HepG2 (cell line): Measurements from ENCODE around the gene ITK. TPM values are rescaled to one million over a fixed set of nuclear protein-coding genes. Genes with fewer than 3 reads are reported as not detected.

ENCODE experiments used
- ATAC-seq: fragments of 200-7000 bp; cut with Tn5 transposase; 3 replicates; pipeline ENCODE4 v1.9.1; 2020; ENCODE audit warnings: mild to moderate bottlenecking, moderate library complexity
- BruUV-seq: library from RNA; stranded (reverse); fragments of 400-500 nt; replicated peaks from 2 replicates; lab custom pipeline; 2021; lab: Mats Ljungman, UMichigan
- CTCF ChIA-PET: fragments of 300-600 bp; formaldehyde crosslinking; extraction: SDS; loops from one replicate; lab custom pipeline; 2021; ENCODE audit warnings: low total read pairs, inconsistent platforms, low intra/inter-chr PET ratio; lab: Yijun Ruan, JAX
- POLR2A ChIA-PET: fragments of 350-600 bp; sonication (Branson Sonifier 250); formaldehyde crosslinking; loops from one replicate; lab custom pipeline; 2020; ENCODE audit warnings: antibody characterized with exemption, inconsistent platforms; lab: Yijun Ruan, JAX
- DNase-seq: peaks from one replicate; pipeline ENCODE4 v3.0.0-alpha.2; 2015; ENCODE audit warnings: low spot score
- FAIRE-seq: peaks from 3 replicates; lab custom pipeline; 2011; peaks lifted over from hg19 to GRCh38; lab: Jason Lieb, UNC
- H2AFZ ChIP-seq: one replicate; pipeline ENCODE4 v1.6.1; 2011; ENCODE audit warnings: low read length, inconsistent platforms
- H3K27ac ChIP-seq: fragments of 300-600 bp; 3 replicates; pipeline ENCODE4 v1.8.0; 2011; ENCODE audit warnings: mixed run types, mild to moderate bottlenecking, mixed read lengths, low read length, inconsistent platforms; ENCODE audit not compliant: insufficient read depth; ENCODE audit errors: extremely low read length
- H3K27me3 ChIP-seq, 2 experiments: fragments of 200-600 bp in 1 of 2; 2 replicates in 1 of 2; 3 replicates in 1 of 2; pipeline versions ENCODE4 v1.6.0 to v1.8.0; 2011; ENCODE audit warnings: low read length in 2 of 2, mild to moderate bottlenecking in 2 of 2, moderate library complexity in 2 of 2, inconsistent platforms in 1 of 2; ENCODE audit not compliant: insufficient read depth in 2 of 2, control insufficient read depth in 1 of 2
- H3K36me3 ChIP-seq, 2 experiments: fragments of 200-600 bp in 1 of 2; replicated peaks in 1 of 2; 2 replicates in 1 of 2; 3 replicates in 1 of 2; pipeline versions ENCODE4 v1.5.1 to v1.8.0; 2011; ENCODE audit warnings: low read length in 2 of 2, inconsistent platforms in 1 of 2; ENCODE audit not compliant: insufficient read depth in 2 of 2, control insufficient read depth in 1 of 2
- H3K4me1 ChIP-seq: 2 replicates; pipeline ENCODE4 v1.5.1; 2012; ENCODE audit warnings: low read length, inconsistent platforms; ENCODE audit not compliant: insufficient read depth
- H3K4me2 ChIP-seq: 2 replicates; pipeline ENCODE4 v1.6.0; 2011; ENCODE audit warnings: low read depth, low read length, inconsistent platforms
- H3K4me3 ChIP-seq, 3 experiments: fragments of 200-600 bp in 1 of 3; sonication (generic), shearing (Covaris generic) in 1 of 3; replicated peaks in 1 of 3; 2 replicates each; pipeline ENCODE4 v1.5.1; 2011 to 2016; ENCODE audit warnings: low read length in 3 of 3, inconsistent platforms in 2 of 3, low read depth in 2 of 3, mild to moderate bottlenecking in 2 of 3, control low read depth in 1 of 3, mixed read lengths in 1 of 3; ENCODE audit not compliant: insufficient read depth in 1 of 3
- H3K79me2 ChIP-seq: one replicate; pipeline ENCODE4 v1.6.1; 2011; ENCODE audit warnings: low read length, inconsistent platforms; ENCODE audit not compliant: insufficient read depth
- H3K9ac ChIP-seq: 2 replicates; pipeline ENCODE4 v1.6.0; 2011; ENCODE audit warnings: mild to moderate bottlenecking, low read depth, low read length, inconsistent platforms; ENCODE audit not compliant: insufficient read depth
- H3K9me3 ChIP-seq: 2 replicates; pipeline ENCODE4 v1.5.1; 2012; ENCODE audit warnings: mild to moderate bottlenecking, low read length
- H4K20me1 ChIP-seq: 2 replicates; pipeline ENCODE4 v1.6.0; 2011; ENCODE audit warnings: inconsistent platforms, mild to moderate bottlenecking, low read length, moderate library complexity; ENCODE audit not compliant: insufficient read depth
- ATM ChIP-seq: fragments of 450-650 bp; IDR thresholded peaks from 2 replicates; pipeline ENCODE4 v1.7.1; 2017; ENCODE audit warnings: mild to moderate bottlenecking, borderline replicate concordance
- CEBPG ChIP-seq: IDR thresholded peaks from 2 replicates; pipeline ENCODE4 v1.6.1; 2016
- DMAP1 ChIP-seq: IDR thresholded peaks from 2 replicates; pipeline ENCODE4 v1.6.1; 2016
- EP300 ChIP-seq, 3 experiments: sonication (generic) in 1 of 3; formaldehyde crosslinking in 1 of 3; IDR thresholded peaks; 2 replicates each; pipeline versions ENCODE4 v1.5.1 to v1.6.1; 2011 to 2020; ENCODE audit warnings: low read depth in 2 of 3, low read length in 2 of 3, borderline replicate concordance in 1 of 3, improper control_type of control experiment in 1 of 3, mild to moderate bottlenecking in 1 of 3, missing genetic modification reagents in 1 of 3, moderate library complexity in 1 of 3
- ETV5 ChIP-seq: IDR thresholded peaks from 2 replicates; pipeline ENCODE4 v1.6.1; 2018; ENCODE audit warnings: missing biosample characterization, missing genetic modification reagents, inconsistent platforms, borderline replicate concordance
- GATA4 ChIP-seq: sonication (generic); IDR thresholded peaks from 2 replicates; pipeline ENCODE4 v1.6.1; 2016; ENCODE audit warnings: antibody characterized with exemption, low read depth, borderline replicate concordance
- HOXA3 ChIP-seq: sonication (generic); formaldehyde crosslinking; IDR thresholded peaks from 2 replicates; pipeline ENCODE4 v1.5.0; 2020; ENCODE audit warnings: missing genetic modification reagents
- MXD4 ChIP-seq: IDR thresholded peaks from 2 replicates; pipeline ENCODE4 v1.6.1; 2016; ENCODE audit warnings: mild to moderate bottlenecking, missing biosample characterization, missing genetic modification reagents
- SETDB1 ChIP-seq: sonication (generic); formaldehyde crosslinking; IDR thresholded peaks from 2 replicates; pipeline ENCODE4 v1.5.1; 2020; ENCODE audit warnings: missing genetic modification reagents, mild to moderate bottlenecking, borderline replicate concordance
- ZNF124 ChIP-seq: sonication (generic); formaldehyde crosslinking; IDR thresholded peaks from 2 replicates; pipeline ENCODE4 v1.4.0; 2020; ENCODE audit warnings: missing genetic modification reagents
- ZNF230 ChIP-seq: sonication (generic); formaldehyde crosslinking; IDR thresholded peaks from 2 replicates; pipeline ENCODE4 v1.4.0; 2020; ENCODE audit warnings: mild to moderate bottlenecking, missing genetic modification reagents
- ZNF282 ChIP-seq: fragments of 450-650 bp; IDR thresholded peaks from 2 replicates; pipeline ENCODE4 v1.6.1; 2018; ENCODE audit not compliant: partially characterized antibody
- ZNF629 ChIP-seq: sonication (generic); formaldehyde crosslinking; conservative IDR thresholded peaks from 2 replicates; pipeline ENCODE4 v1.5.0; 2020; ENCODE audit warnings: missing genetic modification reagents
- ZNF83 ChIP-seq: sonication (generic); formaldehyde crosslinking; IDR thresholded peaks from 2 replicates; pipeline ENCODE4 v1.4.0; 2020; ENCODE audit warnings: missing genetic modification reagents, mild to moderate bottlenecking, borderline replicate concordance
- WGBS: methylation state at CpG from one replicate; pipeline ENCODE4 v1.1.6; 2017; ENCODE audit warnings: low lambda C conversion rate; 5-methylcytosine and 5-hydroxymethylcytosine counted together
- in situ Hi-C: cut with HindIII; loops from 2 replicates; pipeline ENCODE4 v1.10.0; 2017; ENCODE audit warnings: low pct_unique_long_range_greater_than_20kb; ENCODE audit not compliant: extremely low pct_ligation_motif_present
- intact Hi-C: fragments of 100-400 bp; cut with micrococcal nuclease; formaldehyde crosslinking; loops from one replicate; pipeline ENCODE4 v1.10.0; 2022; ENCODE audit not compliant: unreplicated experiment
- polyA plus RNA-seq, 8 experiments: library from polyadenylated mRNA; depleted of rRNA in 3 of 8; stranded (reverse) in 7 of 8; unstranded in 1 of 8; fragments of >200 nt; fragmentation: Illumina TruSeq in 4 of 8; extraction: Trizol in 4 of 8; gene quantifications; 2 replicates each; pipeline versions ENCODE4 v1.2.1 to v1.2.3, GENCODE V29; 2011 to 2016; ENCODE audit warnings: low read depth in 4 of 8, missing spikeins in 1 of 8, mixed read lengths in 1 of 8; ENCODE audit not compliant: insufficient read depth in 1 of 8
- total RNA-seq, 5 experiments: library from RNA; depleted of rRNA; stranded (reverse); fragments of >200 nt; fragmentation: Illumina TruSeq; extraction: Trizol; gene quantifications; 2 replicates each; pipeline ENCODE4 v1.2.3, GENCODE V29; 2016; ENCODE audit warnings: low read depth in 1 of 5

The ITK gene
- total and polyA plus RNA-seq, 2 of the 13 experiments (the other 11 are each of a cell fraction or from before 2014, with no cell fraction given): 0.01 TPM; not detected in 1

DNA sequence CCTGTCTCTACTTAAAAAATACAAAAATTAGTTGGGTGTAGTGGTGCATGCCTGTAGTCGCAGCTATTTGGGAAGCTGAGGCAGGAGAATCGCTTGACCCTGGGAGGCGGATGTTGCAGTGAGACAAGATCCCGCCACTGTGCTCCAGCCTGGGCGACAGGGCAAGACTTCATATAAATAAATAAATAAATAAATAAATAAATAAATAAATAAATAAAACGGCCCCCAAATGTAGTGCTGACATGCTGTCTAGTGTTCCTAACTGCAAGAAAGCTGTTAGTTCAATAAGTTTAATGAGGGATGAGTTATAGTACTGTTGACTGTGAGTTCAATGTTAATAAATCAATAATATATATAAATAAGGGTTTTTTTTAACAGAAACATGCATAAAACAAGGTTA lies 77.8 kb downstream of the ITK start:
- Histone ChIP-seq H2AFZ (no peak overlapping the region), H3K4me3 (no peak overlapping the region), H3K36me3 (no peaks in the 10 kb centered on the region), H3K4me1 (peaks cover 4% of the 10 kb centered on the region), H4K20me1 (no peaks in the 10 kb centered on the region), H3K9me3 (no peaks in the 10 kb centered on the region), H3K9ac (no peak overlapping the region), H3K79me2 (no peaks in the 10 kb centered on the region), H3K27ac (no peak overlapping the region), H3K4me2 (no peak overlapping the region), H3K27me3 (no peaks in the 10 kb centered on the region; a peak in 2 of 5 replicates)
- WGBS: 76% methylated on average over 6 of the region's 6 CpGs
- no peak for FAIRE-seq
- no peak for DNase-seq
- ATAC-seq: no peak
- TF ChIP-seq SETDB1 (no peak), CEBPG (CRISPR knock-in tag) (no peak), ZNF83 (CRISPR knock-in tag) (no peak), EP300 (IDR thresholded peaks at IDR 0.05; ENCODE audit: low read depth in 2 of 2, low read length in 2 of 2) (no peak), EP300 (CRISPR knock-in tag; IDR thresholded peaks at IDR 0.05; ENCODE audit: borderline replicate concordance) (no peak), DMAP1 (CRISPR knock-in tag) (no peak), MXD4 (CRISPR knock-in tag) (no peak), HOXA3 (no peak), ZNF124 (no peak), ZNF230 (no peak), ETV5 (no peak), ATM (no peak)
- in situ Hi-C loops: no loop called here
- no TSS peak for BruUV-seq
- intact Hi-C loops: no loop called here
- ChIA-PET POLR2A (no interaction called here), CTCF (no interaction called here)

DNA sequence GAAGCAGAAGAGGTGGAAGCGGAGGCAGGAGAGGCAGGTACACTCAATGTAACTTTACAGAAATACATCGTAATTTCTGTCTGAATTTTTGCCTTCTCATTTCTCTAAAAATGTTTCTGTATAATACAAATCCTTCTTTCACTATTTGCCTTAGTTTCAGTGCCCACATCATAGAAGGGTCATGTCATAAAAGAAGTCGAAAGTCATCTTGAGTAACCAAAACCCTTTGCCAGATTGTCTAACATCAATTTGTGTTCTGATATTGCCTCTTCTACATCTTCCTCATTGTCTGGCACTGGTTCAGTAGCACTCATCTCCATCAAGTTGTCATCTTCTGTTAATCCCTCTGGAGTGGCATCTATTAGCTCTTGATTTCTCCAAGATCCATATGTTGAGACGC lies 79.1 kb downstream of the ITK start:
- FAIRE-seq (no peak), ATAC-seq (no peak), DNase-seq (no peak)
- H3K4me3 ChIP-seq: no peak overlapping the region
- peaks cover 14% of the 10 kb centered on the region for H3K4me1 ChIP-seq
- H3K9me3 ChIP-seq: no peaks in the 10 kb centered on the region
- no peaks in the 10 kb centered on the region for H3K79me2 ChIP-seq
- no peak overlapping the region for H3K4me2 ChIP-seq
- no peak overlapping the region for H3K9ac ChIP-seq
- CTCF ChIA-PET: no interaction called here
- intact Hi-C loops: no loop called here
- no peak overlapping the region for H2AFZ ChIP-seq
- no peak overlapping the region for H3K27ac ChIP-seq
- BruUV-seq: no TSS peak
- POLR2A ChIA-PET: no interaction called here
- peaks cover 0 to 1% of the 10 kb centered on the region in 2 experiments; a peak in 2 of 5 replicates for H3K27me3 ChIP-seq
- H4K20me1 ChIP-seq: no peaks in the 10 kb centered on the region
- H3K36me3 ChIP-seq: no peaks in the 10 kb centered on the region
- TF ChIP-seq ZNF282 (no peak), DMAP1 (CRISPR knock-in tag) (no peak), GATA4 (no peak), ZNF629 (no peak)
- TF ChIP-seq, all 625 proteins: peak for 0
- in situ Hi-C loops: no loop called here
- WGBS: 38% methylated on average over 4 of the region's 4 CpGs
